ENCODE measurements around the gene BSPRY. TPM values are rescaled to one million over a fixed set of nuclear protein-coding genes. Genes with fewer than 3 reads are reported as not detected.
A peak's percentile ranks its signal among the peaks of the same experiment; 100 is the strongest.

Gene BSPRY
- polyA plus RNA-seq (2013), result 41.4 TPM

DNA sequence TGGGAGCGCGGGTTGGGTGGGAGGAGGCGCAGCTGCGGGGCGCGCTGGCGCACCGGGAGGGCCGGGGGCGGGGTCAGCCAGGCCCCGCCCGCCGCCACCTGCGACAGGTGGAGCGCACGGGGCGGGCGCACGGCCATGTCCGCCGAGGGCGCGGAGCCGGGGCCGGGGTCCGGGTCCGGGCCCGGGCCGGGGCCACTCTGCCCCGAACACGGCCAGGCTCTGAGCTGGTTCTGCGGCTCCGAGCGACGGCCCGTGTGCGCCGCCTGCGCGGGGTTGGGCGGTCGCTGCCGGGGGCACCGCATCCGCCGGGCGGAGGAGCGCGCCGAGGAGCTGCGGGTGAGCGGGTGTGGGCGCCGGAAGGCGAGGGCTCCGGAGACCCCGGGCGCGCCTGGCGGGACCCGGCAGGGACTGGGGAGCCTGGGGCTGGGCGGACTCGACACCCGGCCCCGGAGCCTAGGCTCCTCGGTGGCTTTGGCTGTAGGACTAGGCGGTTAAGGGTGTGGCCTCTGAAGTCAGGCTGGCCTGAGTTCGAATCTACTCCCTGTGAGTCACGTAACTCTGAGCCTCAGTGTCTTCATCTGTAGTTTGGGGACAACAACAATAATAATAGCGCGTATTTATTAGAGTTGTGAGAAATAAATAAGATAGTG, at the start of gene BSPRY:
BSPRY (plus strand) TSS at position 97 of the 650 bp plus-strand sequence; CDS start at position 136, 39 bp downstream.
- no peaks in the 10 kb centered on the region for H3K27me3 ChIP-seq (replicated peaks in 2 of 5; ENCODE audit: control insufficient read depth in 4 of 5, insufficient read depth in 5 of 5, low read length in 4 of 5)
- POLR2A ChIA-PET, result interaction anchor here (2.0 kb wide), 1 partner anchor 9 kb away, joined by 22 read pairs; the partner anchor contains the start of gene WDR31
- CTCF ChIA-PET, result interaction anchor here (1.2 to 5.8 kb wide), 13 partner anchors 8 to 232 kb away, joined by 3 to 48 read pairs (median 6); partner anchors contain the start of genes ALAD, CDC26 and WDR31

DNA sequence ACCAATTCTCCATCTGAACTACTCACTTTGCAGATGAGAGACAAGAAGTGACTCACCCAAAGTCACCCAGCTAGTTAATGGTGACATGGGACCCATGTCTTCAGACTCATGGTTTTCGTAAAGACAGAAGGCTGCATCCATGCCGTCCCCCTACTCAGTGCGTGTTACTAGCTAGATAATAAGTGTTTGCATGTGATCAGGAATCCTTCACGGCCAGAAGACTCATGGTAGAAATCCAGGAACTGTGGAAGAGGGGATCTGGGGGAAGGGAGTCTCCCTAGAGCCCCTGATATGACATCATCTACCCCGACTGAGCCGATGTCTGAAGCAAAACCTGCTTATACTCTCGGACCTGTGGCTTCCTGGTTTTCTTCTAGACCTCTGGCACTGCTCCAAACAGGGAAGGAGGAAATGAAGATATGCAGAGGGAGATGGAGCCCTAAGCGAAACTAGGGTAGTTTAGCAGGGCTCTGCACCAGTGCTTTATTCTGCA, 49.5 kb upstream of the BSPRY start:
- CTCF ChIA-PET, result interaction anchor here (0.9 to 1.9 kb wide), 5 partner anchors 8 to 102 kb away, joined by 3 to 5 read pairs (median 5); partner anchors contain the start of gene ALAD
- Histone ChIP-seq H3K4me1 (ENCODE audit: control extremely low read depth in 1 of 4, control insufficient read depth in 4 of 4, insufficient read depth in 4 of 4, low read length in 3 of 4) (peaks cover 0 to 9% (median 8%) of the 10 kb centered on the region in 4 experiments), H3K36me3 (ENCODE audit: control insufficient read depth in 4 of 4, insufficient read depth in 4 of 4, low read length in 3 of 4) (no peaks in the 10 kb centered on the region), H3K4me3 (ENCODE audit: control insufficient read depth in 1 of 7, extremely low read depth in 1 of 7, insufficient read depth in 4 of 7, low read depth in 2 of 7, low read length in 6 of 7) (peak overlapping the region in 3 of 7 experiments; percentile 40 to 51 (median 42)), H3K27ac (ENCODE audit: insufficient read depth in 1 of 2, low read depth in 1 of 2, low read length in 2 of 2, poor library complexity in 1 of 2, severe bottlenecking in 2 of 2) (no peak overlapping the region), H3K9me3 (ENCODE audit: control extremely low read depth in 1 of 5, control insufficient read depth in 4 of 5, insufficient read depth in 2 of 5, low read depth in 1 of 5, low read length in 4 of 5) (no peaks in the 10 kb centered on the region), H3K27me3 (replicated peaks in 2 of 5; ENCODE audit: control insufficient read depth in 4 of 5, insufficient read depth in 5 of 5, low read length in 4 of 5) (no peaks in the 10 kb centered on the region)
- 50% methylated on average over 6 of the region's 8 CpGs for WGBS (ENCODE audit: insufficient coverage)
- peak; percentile 68 to 87 (median 86) for DNase-seq
- POLR2A ChIA-PET, result no interaction called here

More for the DNA sequence above, at the start of gene BSPRY:
- Histone ChIP-seq H3K9me3 (ENCODE audit: control extremely low read depth in 1 of 5, control insufficient read depth in 4 of 5, insufficient read depth in 2 of 5, low read depth in 1 of 5, low read length in 4 of 5) (no peaks in the 10 kb centered on the region), H3K4me1 (ENCODE audit: control extremely low read depth in 1 of 4, control insufficient read depth in 4 of 4, insufficient read depth in 4 of 4, low read length in 3 of 4) (peaks cover 22 to 66% (median 47%) of the 10 kb centered on the region in 4 experiments), H3K4me3 (ENCODE audit: control insufficient read depth in 1 of 7, extremely low read depth in 1 of 7, insufficient read depth in 4 of 7, low read depth in 2 of 7, low read length in 6 of 7) (peak within 1 kb of the TSS; percentile 68 to 94 (median 83)), H3K27ac (ENCODE audit: insufficient read depth in 1 of 2, low read depth in 1 of 2, low read length in 2 of 2, poor library complexity in 1 of 2, severe bottlenecking in 2 of 2) (peak within 1 kb of the TSS; percentile 89 to 90), H3K36me3 (ENCODE audit: control insufficient read depth in 4 of 4, insufficient read depth in 4 of 4, low read length in 3 of 4) (peaks cover 0 to 7% (median 2%) of the 10 kb centered on the region in 4 experiments)
- peak in 2 of 3 donors; percentile 68 to 81 for DNase-seq
- WGBS (ENCODE audit: insufficient coverage), result under 1% methylated on average over 68 of the region's 71 CpGs

DNA sequence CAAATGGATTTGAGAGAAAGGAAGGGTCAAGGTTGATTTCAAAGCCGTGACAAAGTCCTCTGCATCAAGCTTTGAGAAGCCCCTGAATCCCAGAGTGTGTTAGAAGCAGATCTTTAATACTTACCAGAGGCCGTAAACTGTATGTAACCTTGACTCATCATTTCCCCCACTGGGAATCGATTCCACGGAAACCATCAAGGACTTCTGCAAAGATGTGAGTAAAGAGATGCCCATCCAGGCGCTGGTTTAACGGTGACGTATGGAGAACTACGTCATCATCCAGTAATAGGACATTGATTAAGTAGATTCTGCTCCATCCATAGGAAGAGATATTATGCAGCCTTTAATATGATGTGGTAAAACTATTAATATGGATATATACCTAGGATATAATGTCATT, 47.8 kb upstream of the BSPRY start:
- no peak overlapping the region for H3K4me3 ChIP-seq (ENCODE audit: control insufficient read depth in 1 of 7, extremely low read depth in 1 of 7, insufficient read depth in 4 of 7, low read depth in 2 of 7, low read length in 6 of 7)
- no peak for DNase-seq
- no peaks in the 10 kb centered on the region for H3K36me3 ChIP-seq (ENCODE audit: control insufficient read depth in 4 of 4, insufficient read depth in 4 of 4, low read length in 3 of 4)
- peaks cover 0 to 9% (median 8%) of the 10 kb centered on the region in 4 experiments for H3K4me1 ChIP-seq (ENCODE audit: control extremely low read depth in 1 of 4, control insufficient read depth in 4 of 4, insufficient read depth in 4 of 4, low read length in 3 of 4)
- no peaks in the 10 kb centered on the region for H3K27me3 ChIP-seq (replicated peaks in 2 of 5; ENCODE audit: control insufficient read depth in 4 of 5, insufficient read depth in 5 of 5, low read length in 4 of 5)
- 97% methylated on average over 5 of the region's 8 CpGs for WGBS (ENCODE audit: insufficient coverage)
- CTCF ChIA-PET, result interaction anchor here (0.8 to 1.1 kb wide), 2 partner anchors 10 to 20 kb away, joined by 3 read pairs; no protein-coding TSS in a partner anchor
- no peak overlapping the region for H3K27ac ChIP-seq (ENCODE audit: insufficient read depth in 1 of 2, low read depth in 1 of 2, low read length in 2 of 2, poor library complexity in 1 of 2, severe bottlenecking in 2 of 2)
- POLR2A ChIA-PET, result no interaction called here
- H3K9me3 ChIP-seq (ENCODE audit: control extremely low read depth in 1 of 5, control insufficient read depth in 4 of 5, insufficient read depth in 2 of 5, low read depth in 1 of 5, low read length in 4 of 5), result no peaks in the 10 kb centered on the region

- WGBS (ENCODE audit: insufficient coverage), result 98% methylated on average over 23 of the region's 25 CpGs
- DNase-seq, result no peak
- Histone ChIP-seq H3K27ac (ENCODE audit: insufficient read depth in 1 of 2, low read depth in 1 of 2, low read length in 2 of 2, poor library complexity in 1 of 2, severe bottlenecking in 2 of 2) (no peak within 1 kb of the TSS), H3K4me3 (ENCODE audit: control insufficient read depth in 1 of 7, extremely low read depth in 1 of 7, insufficient read depth in 4 of 7, low read depth in 2 of 7, low read length in 6 of 7) (no peak within 1 kb of the TSS), H3K36me3 (ENCODE audit: control insufficient read depth in 4 of 4, insufficient read depth in 4 of 4, low read length in 3 of 4) (no peaks in the 10 kb centered on the region), H3K27me3 (replicated peaks in 2 of 5; ENCODE audit: control insufficient read depth in 4 of 5, insufficient read depth in 5 of 5, low read length in 4 of 5) (no peaks in the 10 kb centered on the region), H3K9me3 (ENCODE audit: control extremely low read depth in 1 of 5, control insufficient read depth in 4 of 5, insufficient read depth in 2 of 5, low read depth in 1 of 5, low read length in 4 of 5) (no peaks in the 10 kb centered on the region), H3K4me1 (ENCODE audit: control extremely low read depth in 1 of 4, control insufficient read depth in 4 of 4, insufficient read depth in 4 of 4, low read length in 3 of 4) (peaks cover 0 to 9% (median 8%) of the 10 kb centered on the region in 4 experiments)
- CTCF ChIA-PET, result no interaction called here
- POLR2A ChIA-PET, result no interaction called here
Measured at GRCh38 chr9:113302792-113303418, 46.4 kb upstream of the BSPRY start, which contains the start of gene RNF183. Gene RNF183, minus strand, starts transcription at chr9:113303376. Its CDS starts 5,192 bp downstream, at chr9:113298184.

- Histone ChIP-seq H3K36me3 (ENCODE audit: control insufficient read depth in 4 of 4, insufficient read depth in 4 of 4, low read length in 3 of 4) (no peaks in the 10 kb centered on the region), H3K4me1 (ENCODE audit: control extremely low read depth in 1 of 4, control insufficient read depth in 4 of 4, insufficient read depth in 4 of 4, low read length in 3 of 4) (no peaks in the 10 kb centered on the region), H3K27ac (ENCODE audit: insufficient read depth in 1 of 2, low read depth in 1 of 2, low read length in 2 of 2, poor library complexity in 1 of 2, severe bottlenecking in 2 of 2) (no peak overlapping the region), H3K4me3 (ENCODE audit: control insufficient read depth in 1 of 7, extremely low read depth in 1 of 7, insufficient read depth in 4 of 7, low read depth in 2 of 7, low read length in 6 of 7) (no peak overlapping the region), H3K27me3 (replicated peaks in 2 of 5; ENCODE audit: control insufficient read depth in 4 of 5, insufficient read depth in 5 of 5, low read length in 4 of 5) (no peaks in the 10 kb centered on the region), H3K9me3 (ENCODE audit: control extremely low read depth in 1 of 5, control insufficient read depth in 4 of 5, insufficient read depth in 2 of 5, low read depth in 1 of 5, low read length in 4 of 5) (no peaks in the 10 kb centered on the region)
- CTCF ChIA-PET, result interaction anchor here (1.5 kb wide), 1 partner anchor 12 kb away, joined by 3 read pairs; no protein-coding TSS in a partner anchor
- WGBS (ENCODE audit: insufficient coverage), result no CpG with 5 or more reads among the region's 1 CpG
- POLR2A ChIA-PET, result no interaction called here
- no peak for DNase-seq
Measured at GRCh38 chr9:113306566-113306965, 42.8 kb upstream of the BSPRY start.

DNA sequence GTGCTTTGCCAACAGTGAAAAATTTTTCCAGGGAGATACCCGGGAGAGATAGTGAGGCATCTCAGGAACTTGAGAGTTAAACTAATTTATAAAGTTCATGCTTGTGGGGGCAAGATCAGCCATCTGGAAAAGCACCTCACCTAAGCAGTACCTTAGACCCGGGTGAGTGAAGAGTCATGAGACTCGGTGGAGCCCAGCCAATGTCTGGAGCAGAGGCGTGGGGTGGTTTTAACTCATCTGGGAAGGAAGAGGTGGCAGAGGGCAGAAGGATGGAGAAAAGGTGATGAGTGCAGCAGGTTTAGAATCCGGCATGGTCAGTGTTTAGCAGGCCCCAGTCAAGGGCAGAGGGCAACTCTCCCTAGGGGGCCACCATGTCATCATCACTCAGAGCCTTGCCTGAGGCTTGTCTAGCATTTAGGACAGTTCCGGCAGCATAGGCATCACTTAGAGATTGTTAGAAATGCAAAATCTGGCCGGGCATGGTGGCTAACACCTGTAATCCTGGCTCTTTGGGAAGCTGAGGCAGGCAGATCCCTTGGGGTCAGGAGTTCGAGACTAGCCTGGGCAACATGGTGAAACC, 41.9 kb upstream of the BSPRY start:
- no peak overlapping the region for H3K27ac ChIP-seq (ENCODE audit: insufficient read depth in 1 of 2, low read depth in 1 of 2, low read length in 2 of 2, poor library complexity in 1 of 2, severe bottlenecking in 2 of 2)
- H3K27me3 ChIP-seq (replicated peaks in 2 of 5; ENCODE audit: control insufficient read depth in 4 of 5, insufficient read depth in 5 of 5, low read length in 4 of 5), result no peaks in the 10 kb centered on the region
- H3K4me1 ChIP-seq (ENCODE audit: control extremely low read depth in 1 of 4, control insufficient read depth in 4 of 4, insufficient read depth in 4 of 4, low read length in 3 of 4), result no peaks in the 10 kb centered on the region
- ChIA-PET CTCF (interaction anchor here (0.7 to 1.5 kb wide), 3 partner anchors 11 to 281 kb away, joined by 3 to 4 read pairs (median 3); no protein-coding TSS in a partner anchor), POLR2A (no interaction called here)
- WGBS (ENCODE audit: insufficient coverage), result 90% methylated on average over 8 of the region's 8 CpGs
- no peaks in the 10 kb centered on the region for H3K9me3 ChIP-seq (ENCODE audit: control extremely low read depth in 1 of 5, control insufficient read depth in 4 of 5, insufficient read depth in 2 of 5, low read depth in 1 of 5, low read length in 4 of 5)
- DNase-seq, result no peak
- H3K4me3 ChIP-seq (ENCODE audit: control insufficient read depth in 1 of 7, extremely low read depth in 1 of 7, insufficient read depth in 4 of 7, low read depth in 2 of 7, low read length in 6 of 7), result no peak overlapping the region
- H3K36me3 ChIP-seq (ENCODE audit: control insufficient read depth in 4 of 4, insufficient read depth in 4 of 4, low read length in 3 of 4), result no peaks in the 10 kb centered on the region
